ENCODE results near the gene EGLN3. TPM values are rescaled to one million over a fixed set of nuclear protein-coding genes. Genes with fewer than 3 reads are reported as not detected.
A peak's percentile ranks its signal among the peaks of the same experiment; 100 is the strongest.

The EGLN3 gene
- total RNA-seq, 1 experiment from 2014 or later: 20.0 TPM

DNA sequence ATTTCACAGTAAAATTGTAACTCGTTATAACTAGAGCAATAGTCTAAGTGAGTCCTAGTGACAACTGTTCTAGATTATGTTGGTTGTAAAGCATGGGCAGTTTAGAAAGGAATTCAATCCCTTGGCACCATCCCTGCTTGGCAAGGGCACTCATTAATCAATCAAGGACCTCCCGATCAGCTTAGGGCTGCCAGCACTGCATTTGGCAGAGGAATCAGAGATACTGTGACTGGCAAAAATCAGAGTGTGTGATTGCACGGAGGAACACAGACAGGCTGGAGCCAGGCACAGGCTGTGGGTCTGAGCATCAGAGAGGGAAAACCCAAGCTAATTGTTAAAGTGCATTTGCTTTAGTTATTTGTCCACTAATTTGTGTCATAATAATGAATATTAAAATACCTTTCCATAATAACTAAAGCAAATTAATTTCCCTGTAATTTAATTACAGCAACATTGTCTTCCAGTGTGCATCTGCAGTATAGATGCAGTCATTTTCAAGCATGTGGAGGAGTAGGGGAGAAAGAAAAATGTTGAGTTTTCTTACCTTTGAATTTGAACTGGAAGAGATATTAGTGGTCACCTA lies 3.2 kb upstream of the EGLN3 start:
- H3K27ac Mint-ChIP-seq: no peak overlapping the region
- TF ChIP-seq, protein P1, sequence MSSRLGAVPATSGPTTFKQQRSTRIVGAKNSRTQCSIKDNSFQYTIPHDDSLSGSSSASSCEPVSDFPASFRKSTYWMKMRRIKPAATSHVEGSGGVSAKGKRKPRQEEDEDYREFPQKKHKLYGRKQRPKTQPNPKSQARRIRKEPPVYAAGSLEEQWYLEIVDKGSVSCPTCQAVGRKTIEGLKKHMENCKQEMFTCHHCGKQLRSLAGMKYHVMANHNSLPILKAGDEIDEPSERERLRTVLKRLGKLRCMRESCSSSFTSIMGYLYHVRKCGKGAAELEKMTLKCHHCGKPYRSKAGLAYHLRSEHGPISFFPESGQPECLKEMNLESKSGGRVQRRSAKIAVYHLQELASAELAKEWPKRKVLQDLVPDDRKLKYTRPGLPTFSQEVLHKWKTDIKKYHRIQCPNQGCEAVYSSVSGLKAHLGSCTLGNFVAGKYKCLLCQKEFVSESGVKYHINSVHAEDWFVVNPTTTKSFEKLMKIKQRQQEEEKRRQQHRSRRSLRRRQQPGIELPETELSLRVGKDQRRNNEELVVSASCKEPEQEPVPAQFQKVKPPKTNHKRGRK (CRISPR knock-in tag; IDR thresholded peaks at IDR 0.05; ENCODE audit: borderline replicate concordance): no peak
- no peak for TF ChIP-seq EMX1 (CRISPR knock-in tag; IDR thresholded peaks at IDR 0.05)
- no peak for TF ChIP-seq RORB (CRISPR knock-in tag; IDR thresholded peaks at IDR 0.05)
- TF ChIP-seq, protein P2, sequence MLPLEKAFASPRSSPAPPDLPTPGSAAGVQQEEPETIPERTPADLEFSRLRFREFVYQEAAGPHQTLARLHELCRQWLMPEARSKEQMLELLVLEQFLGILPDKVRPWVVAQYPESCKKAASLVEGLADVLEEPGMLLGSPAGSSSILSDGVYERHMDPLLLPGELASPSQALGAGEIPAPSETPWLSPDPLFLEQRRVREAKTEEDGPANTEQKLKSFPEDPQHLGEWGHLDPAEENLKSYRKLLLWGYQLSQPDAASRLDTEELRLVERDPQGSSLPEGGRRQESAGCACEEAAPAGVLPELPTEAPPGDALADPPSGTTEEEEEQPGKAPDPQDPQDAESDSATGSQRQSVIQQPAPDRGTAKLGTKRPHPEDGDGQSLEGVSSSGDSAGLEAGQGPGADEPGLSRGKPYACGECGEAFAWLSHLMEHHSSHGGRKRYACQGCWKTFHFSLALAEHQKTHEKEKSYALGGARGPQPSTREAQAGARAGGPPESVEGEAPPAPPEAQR (CRISPR knock-in tag; IDR thresholded peaks at IDR 0.05): no peak
- no peak for TF ChIP-seq NR3C1 (CRISPR knock-in tag; conservative IDR thresholded peaks at IDR 0.05; ENCODE audit: low read depth)
- TF ChIP-seq NFATC4 (CRISPR knock-in tag; IDR thresholded peaks at IDR 0.05): no peak
- TF ChIP-seq ZNF138 (CRISPR knock-in tag; conservative IDR thresholded peaks at IDR 0.05): no peak
- TF ChIP-seq SMAD4 (CRISPR knock-in tag; IDR thresholded peaks at IDR 0.05): no peak
- CTCF ChIA-PET: interaction anchor here (0.7 kb wide), 1 partner anchor 11 kb away, joined by 3 read pairs; no protein-coding TSS in a partner anchor
- no peaks in the 10 kb centered on the region for H3K36me3 Mint-ChIP-seq
- DNase-seq (ENCODE audit: low spot score) (no peak), ATAC-seq (no peak)
- POLR2A ChIA-PET: no interaction called here
- H3K4me1 Mint-ChIP-seq: peaks cover 32% of the 10 kb centered on the region
- H3K9me3 Mint-ChIP-seq: no peaks in the 10 kb centered on the region
- H3K27me3 Mint-ChIP-seq (ENCODE audit: low read depth): peaks cover 14% of the 10 kb centered on the region
- no peak overlapping the region for H3K4me3 Mint-ChIP-seq

DNA sequence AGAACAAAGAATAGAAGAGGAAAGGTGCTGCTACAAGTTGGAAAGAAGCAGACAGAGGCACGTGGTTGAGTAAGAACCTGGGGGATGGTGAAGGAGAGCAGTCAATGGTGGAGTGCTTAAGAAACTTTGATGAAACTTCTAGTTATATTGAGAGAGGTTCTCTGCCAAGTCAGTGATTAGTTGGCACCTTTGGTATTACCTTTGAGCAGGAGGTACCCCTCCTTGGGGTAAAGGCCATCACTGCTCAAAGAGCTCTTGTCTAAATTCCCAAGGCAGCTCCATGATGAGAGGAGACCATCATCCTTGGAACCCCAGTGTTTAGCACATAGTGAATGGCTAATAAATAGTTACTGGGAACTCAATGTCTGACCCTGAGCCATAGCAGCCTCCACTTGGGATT lies 1.7 kb upstream of the EGLN3 start:
- no peak for ATAC-seq
- Mint-ChIP-seq H3K27ac (peak overlapping the region; percentile 33), H3K4me1 (peaks cover 43% of the 10 kb centered on the region), H3K4me3 (no peak overlapping the region), H3K36me3 (no peaks in the 10 kb centered on the region), H3K27me3 (ENCODE audit: low read depth) (peaks cover 18% of the 10 kb centered on the region), H3K9me3 (no peaks in the 10 kb centered on the region)
- POLR2A ChIA-PET: no interaction called here
- CTCF ChIA-PET: interaction anchor here (1.1 to 3.2 kb wide), 2 partner anchors 103 to 146 kb away, joined by 4 to 26 read pairs; no protein-coding TSS in a partner anchor
- TF ChIP-seq RORB (CRISPR knock-in tag; IDR thresholded peaks at IDR 0.05) (no peak), ATF1 (CRISPR knock-in tag; IDR thresholded peaks at IDR 0.05) (no peak), NR1H2 (CRISPR knock-in tag; IDR thresholded peaks at IDR 0.05) (no peak), MXD4 (CRISPR knock-in tag; IDR thresholded peaks at IDR 0.05; ENCODE audit: borderline replicate concordance) (no peak), NR3C1 (CRISPR knock-in tag; conservative IDR thresholded peaks at IDR 0.05; ENCODE audit: low read depth) (no peak), ZBTB21 (CRISPR knock-in tag; IDR thresholded peaks at IDR 0.05; ENCODE audit: borderline replicate concordance) (no peak), NR2C2 (CRISPR knock-in tag; IDR thresholded peaks at IDR 0.05) (no peak), ETV6 (CRISPR knock-in tag; IDR thresholded peaks at IDR 0.05) (no peak), ZNF219 (CRISPR knock-in tag; IDR thresholded peaks at IDR 0.05; ENCODE audit: borderline replicate concordance) (no peak), ZNF317 (CRISPR knock-in tag; IDR thresholded peaks at IDR 0.05; ENCODE audit: borderline replicate concordance, low read depth) (no peak), CREM (CRISPR knock-in tag; IDR thresholded peaks at IDR 0.05) (no peak), NFATC4 (CRISPR knock-in tag; IDR thresholded peaks at IDR 0.05) (no peak), RELA (CRISPR knock-in tag; IDR thresholded peaks at IDR 0.05; ENCODE audit: borderline replicate concordance) (no peak), FOXP1 (CRISPR knock-in tag; IDR thresholded peaks at IDR 0.05; ENCODE audit: borderline replicate concordance) (no peak), ZNF121 (CRISPR knock-in tag; IDR thresholded peaks at IDR 0.05) (no peak)
- TF ChIP-seq, protein P3, sequence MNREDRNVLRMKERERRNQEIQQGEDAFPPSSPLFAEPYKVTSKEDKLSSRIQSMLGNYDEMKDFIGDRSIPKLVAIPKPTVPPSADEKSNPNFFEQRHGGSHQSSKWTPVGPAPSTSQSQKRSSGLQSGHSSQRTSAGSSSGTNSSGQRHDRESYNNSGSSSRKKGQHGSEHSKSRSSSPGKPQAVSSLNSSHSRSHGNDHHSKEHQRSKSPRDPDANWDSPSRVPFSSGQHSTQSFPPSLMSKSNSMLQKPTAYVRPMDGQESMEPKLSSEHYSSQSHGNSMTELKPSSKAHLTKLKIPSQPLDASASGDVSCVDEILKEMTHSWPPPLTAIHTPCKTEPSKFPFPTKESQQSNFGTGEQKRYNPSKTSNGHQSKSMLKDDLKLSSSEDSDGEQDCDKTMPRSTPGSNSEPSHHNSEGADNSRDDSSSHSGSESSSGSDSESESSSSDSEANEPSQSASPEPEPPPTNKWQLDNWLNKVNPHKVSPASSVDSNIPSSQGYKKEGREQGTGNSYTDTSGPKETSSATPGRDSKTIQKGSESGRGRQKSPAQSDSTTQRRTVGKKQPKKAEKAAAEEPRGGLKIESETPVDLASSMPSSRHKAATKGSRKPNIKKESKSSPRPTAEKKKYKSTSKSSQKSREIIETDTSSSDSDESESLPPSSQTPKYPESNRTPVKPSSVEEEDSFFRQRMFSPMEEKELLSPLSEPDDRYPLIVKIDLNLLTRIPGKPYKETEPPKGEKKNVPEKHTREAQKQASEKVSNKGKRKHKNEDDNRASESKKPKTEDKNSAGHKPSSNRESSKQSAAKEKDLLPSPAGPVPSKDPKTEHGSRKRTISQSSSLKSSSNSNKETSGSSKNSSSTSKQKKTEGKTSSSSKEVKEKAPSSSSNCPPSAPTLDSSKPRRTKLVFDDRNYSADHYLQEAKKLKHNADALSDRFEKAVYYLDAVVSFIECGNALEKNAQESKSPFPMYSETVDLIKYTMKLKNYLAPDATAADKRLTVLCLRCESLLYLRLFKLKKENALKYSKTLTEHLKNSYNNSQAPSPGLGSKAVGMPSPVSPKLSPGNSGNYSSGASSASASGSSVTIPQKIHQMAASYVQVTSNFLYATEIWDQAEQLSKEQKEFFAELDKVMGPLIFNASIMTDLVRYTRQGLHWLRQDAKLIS (CRISPR knock-in tag; IDR thresholded peaks at IDR 0.05; ENCODE audit: borderline replicate concordance): no peak
- TF ChIP-seq, protein P4, sequence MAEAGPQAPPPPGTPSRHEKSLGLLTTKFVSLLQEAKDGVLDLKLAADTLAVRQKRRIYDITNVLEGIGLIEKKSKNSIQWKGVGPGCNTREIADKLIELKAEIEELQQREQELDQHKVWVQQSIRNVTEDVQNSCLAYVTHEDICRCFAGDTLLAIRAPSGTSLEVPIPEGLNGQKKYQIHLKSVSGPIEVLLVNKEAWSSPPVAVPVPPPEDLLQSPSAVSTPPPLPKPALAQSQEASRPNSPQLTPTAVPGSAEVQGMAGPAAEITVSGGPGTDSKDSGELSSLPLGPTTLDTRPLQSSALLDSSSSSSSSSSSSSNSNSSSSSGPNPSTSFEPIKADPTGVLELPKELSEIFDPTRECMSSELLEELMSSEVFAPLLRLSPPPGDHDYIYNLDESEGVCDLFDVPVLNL (CRISPR knock-in tag; IDR thresholded peaks at IDR 0.05; ENCODE audit: borderline replicate concordance, low read depth): no peak
- DNase-seq (ENCODE audit: low spot score): no peak
